ENCODE measurements around the gene ABCA4.

Gene ABCA4

DNA sequence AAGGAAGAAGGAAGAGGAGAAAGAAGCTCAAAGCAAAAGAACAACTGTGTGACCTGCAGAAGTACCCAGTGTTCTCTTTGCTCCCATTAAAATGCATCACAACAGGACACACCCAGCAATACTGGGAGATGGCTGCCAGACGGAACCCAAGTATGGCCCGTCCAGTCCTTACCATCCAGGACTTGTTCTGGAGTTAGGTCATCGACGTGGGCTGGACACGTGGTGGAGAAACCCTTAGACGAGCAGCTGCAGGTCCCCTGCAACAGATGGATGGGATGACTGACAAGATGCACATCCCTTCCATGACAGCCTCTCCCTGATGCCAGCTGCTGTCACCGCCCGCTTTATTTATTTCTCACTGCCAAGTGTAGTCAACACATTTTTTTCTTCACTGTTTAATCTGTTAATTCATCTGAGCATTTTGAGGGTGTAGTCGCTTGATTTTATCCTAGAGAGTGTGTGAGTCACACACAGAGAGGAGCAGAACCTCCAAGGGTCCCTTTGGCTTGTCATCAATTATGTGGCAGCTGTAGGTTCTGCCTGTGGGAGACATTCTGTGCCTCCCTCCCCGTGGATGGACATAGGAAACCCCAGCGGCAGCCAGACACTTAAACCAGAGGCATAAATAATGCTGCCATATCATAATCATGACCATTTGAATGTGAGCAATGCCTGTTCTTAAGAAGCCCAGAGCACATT, 80.9 kb downstream of the ABCA4 start:
- Mint-ChIP-seq H3K27ac (no peak overlapping the region), H3K27me3 (ENCODE audit: low read depth, poor library complexity) (peaks cover 19% of the 10 kb centered on the region), H3K4me1 (peaks cover 15% of the 10 kb centered on the region), H3K9me3 (no peaks in the 10 kb centered on the region), H3K4me3 (no peak overlapping the region), H3K36me3 (ENCODE audit: low read depth) (no peaks in the 10 kb centered on the region)
- TF ChIP-seq, protein P1, sequence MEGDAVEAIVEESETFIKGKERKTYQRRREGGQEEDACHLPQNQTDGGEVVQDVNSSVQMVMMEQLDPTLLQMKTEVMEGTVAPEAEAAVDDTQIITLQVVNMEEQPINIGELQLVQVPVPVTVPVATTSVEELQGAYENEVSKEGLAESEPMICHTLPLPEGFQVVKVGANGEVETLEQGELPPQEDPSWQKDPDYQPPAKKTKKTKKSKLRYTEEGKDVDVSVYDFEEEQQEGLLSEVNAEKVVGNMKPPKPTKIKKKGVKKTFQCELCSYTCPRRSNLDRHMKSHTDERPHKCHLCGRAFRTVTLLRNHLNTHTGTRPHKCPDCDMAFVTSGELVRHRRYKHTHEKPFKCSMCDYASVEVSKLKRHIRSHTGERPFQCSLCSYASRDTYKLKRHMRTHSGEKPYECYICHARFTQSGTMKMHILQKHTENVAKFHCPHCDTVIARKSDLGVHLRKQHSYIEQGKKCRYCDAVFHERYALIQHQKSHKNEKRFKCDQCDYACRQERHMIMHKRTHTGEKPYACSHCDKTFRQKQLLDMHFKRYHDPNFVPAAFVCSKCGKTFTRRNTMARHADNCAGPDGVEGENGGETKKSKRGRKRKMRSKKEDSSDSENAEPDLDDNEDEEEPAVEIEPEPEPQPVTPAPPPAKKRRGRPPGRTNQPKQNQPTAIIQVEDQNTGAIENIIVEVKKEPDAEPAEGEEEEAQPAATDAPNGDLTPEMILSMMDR (IDR thresholded peaks at IDR 0.05): peak; percentile 14
- DNase-seq: no peak

DNA sequence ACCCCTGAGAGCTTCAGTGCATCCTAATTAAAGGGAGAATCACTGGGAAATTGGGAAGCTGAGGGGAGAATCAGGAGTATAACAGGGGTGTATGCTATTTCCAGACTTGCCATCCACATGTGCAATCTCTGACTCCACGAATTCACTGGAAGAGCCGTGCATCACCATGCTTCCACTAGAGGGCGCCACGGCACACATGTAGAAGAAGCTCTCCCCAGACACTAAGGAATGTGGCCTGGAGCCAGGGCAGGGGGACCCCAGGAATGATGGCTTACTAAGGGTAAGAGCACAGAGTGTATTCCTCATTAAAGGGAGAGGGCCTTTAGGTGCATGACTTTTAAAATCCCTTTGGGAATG, 81.5 kb downstream of the ABCA4 start:
- TF ChIP-seq, protein P1 (IDR thresholded peaks at IDR 0.05): peak; percentile 94
- no peak overlapping the region for H3K27ac Mint-ChIP-seq
- H3K36me3 Mint-ChIP-seq (ENCODE audit: low read depth): no peaks in the 10 kb centered on the region

DNA sequence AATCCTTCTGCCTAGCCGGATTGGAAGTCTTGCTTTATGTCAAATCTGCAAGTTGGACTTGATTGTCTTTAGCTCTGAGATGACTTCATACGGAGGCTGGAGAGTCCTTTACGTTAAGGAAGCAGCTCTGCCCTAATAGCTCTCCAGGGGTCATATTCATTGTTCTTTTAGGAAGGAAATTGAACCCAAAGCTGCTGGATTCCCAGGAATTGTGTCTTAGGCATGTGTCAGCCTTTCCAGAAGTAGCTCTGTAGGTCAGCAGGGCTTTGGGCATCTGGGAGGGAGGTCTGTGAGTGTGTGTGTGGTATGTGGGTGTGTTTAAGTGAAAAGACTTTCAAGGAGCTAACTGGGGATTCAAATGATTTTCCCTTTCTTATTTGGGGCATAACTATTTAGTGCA, 82.4 kb downstream of the ABCA4 start:
- Mint-ChIP-seq H3K36me3 (ENCODE audit: low read depth) (no peaks in the 10 kb centered on the region), H3K27ac (no peak overlapping the region), H3K4me3 (no peak overlapping the region), H3K4me1 (peaks cover 9% of the 10 kb centered on the region), H3K27me3 (ENCODE audit: low read depth, poor library complexity) (peaks cover 23% of the 10 kb centered on the region), H3K9me3 (no peaks in the 10 kb centered on the region)
- TF ChIP-seq, protein P1 (IDR thresholded peaks at IDR 0.05): no peak
- no peak for DNase-seq

More for the DNA sequence above, 81.5 kb downstream of the ABCA4 start:
- peaks cover 14% of the 10 kb centered on the region for H3K4me1 Mint-ChIP-seq
- H3K4me3 Mint-ChIP-seq: no peak overlapping the region
- H3K9me3 Mint-ChIP-seq: no peaks in the 10 kb centered on the region
- peaks cover 19% of the 10 kb centered on the region for H3K27me3 Mint-ChIP-seq (ENCODE audit: low read depth, poor library complexity)
- peak; percentile 86 for DNase-seq

DNA sequence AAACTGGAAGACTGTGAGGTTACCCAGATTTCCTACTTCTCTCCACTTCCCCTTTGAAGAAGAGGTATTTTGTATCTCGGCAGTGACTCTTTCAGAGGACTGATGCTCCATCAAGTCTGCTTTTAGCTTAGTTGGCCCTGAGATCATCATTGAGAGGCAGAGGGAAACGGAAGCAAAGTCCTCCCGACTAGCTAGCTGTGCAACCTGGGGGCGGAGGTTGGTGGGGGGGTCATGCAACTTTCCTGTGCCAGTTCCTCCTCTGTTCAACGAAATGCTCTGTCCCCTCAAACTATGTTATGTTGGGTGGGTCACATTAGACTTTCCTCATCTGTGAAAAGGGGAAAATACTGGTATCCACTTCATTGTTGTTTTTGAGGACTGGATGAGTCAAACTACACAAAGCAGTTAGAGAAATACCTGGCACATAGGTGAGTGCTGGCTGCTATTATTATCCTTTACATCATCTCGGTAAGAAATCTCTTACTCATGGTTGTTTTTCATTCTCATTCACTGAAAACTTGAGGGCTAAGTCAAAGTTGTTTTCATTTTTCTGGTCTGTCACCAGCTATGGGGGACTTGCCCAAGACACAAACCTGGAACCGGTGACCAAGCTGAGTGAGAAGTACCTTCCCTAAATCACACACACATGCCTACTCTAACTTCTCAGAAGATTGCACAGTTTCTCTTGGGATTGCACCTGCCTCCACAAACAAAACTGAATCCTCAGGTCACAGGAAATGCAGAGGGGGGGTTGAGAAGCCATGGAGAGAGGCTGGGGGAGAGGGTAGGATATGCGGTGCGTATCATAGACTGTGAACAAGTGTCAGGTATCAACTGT, 83.3 kb downstream of the ABCA4 start:
- TF ChIP-seq, protein P1 (IDR thresholded peaks at IDR 0.05): no peak
- Mint-ChIP-seq H3K4me3 (no peak overlapping the region), H3K4me1 (peaks cover 9% of the 10 kb centered on the region), H3K36me3 (ENCODE audit: low read depth) (no peaks in the 10 kb centered on the region), H3K27me3 (ENCODE audit: low read depth, poor library complexity) (peaks cover 23% of the 10 kb centered on the region), H3K9me3 (no peaks in the 10 kb centered on the region), H3K27ac (no peak overlapping the region)
- DNase-seq: no peak

DNA sequence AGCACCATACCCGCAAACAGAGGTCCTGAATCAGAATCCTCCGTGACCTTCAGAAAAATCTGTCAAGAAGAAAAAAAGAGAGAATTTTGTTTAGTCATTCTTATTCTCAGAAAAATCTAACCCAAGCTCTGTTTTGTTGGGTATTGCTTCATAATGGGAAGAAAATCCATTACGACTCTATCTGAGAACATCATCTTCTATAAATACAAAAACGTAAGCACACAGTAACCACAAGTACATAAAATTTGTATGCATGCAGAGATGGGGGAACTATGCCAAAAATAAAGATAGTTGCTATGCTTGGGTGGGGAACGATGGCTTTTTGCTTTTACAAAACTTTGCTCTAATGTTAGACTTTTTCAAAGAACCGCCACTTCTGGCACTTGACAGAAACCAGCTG, 84.2 kb downstream of the ABCA4 start:
- Mint-ChIP-seq H3K27ac (no peak overlapping the region), H3K36me3 (ENCODE audit: low read depth) (no peaks in the 10 kb centered on the region), H3K4me1 (peaks cover 9% of the 10 kb centered on the region), H3K9me3 (no peaks in the 10 kb centered on the region), H3K27me3 (ENCODE audit: low read depth, poor library complexity) (peaks cover 23% of the 10 kb centered on the region), H3K4me3 (no peak overlapping the region)
- TF ChIP-seq, protein P1 (IDR thresholded peaks at IDR 0.05): no peak
- no peak for DNase-seq

Data from nephron progenitor cell (in vitro differentiated cells).